ENCODE results near the gene SAP30.

Gene SAP30

GRCh38 chr4:173415885-173416653, 45.3 kb downstream of the SAP30 start:
- DNase-seq = no peak

- DNase-seq = no peak
Measured at GRCh38 chr4:173417833-173418232, 47.1 kb downstream of the SAP30 start.

GRCh38 chr4:173418639-173419038, 47.9 kb downstream of the SAP30 start:
- DNase-seq = no peak

- no peak for DNase-seq
Measured at GRCh38 chr4:173420324-173420752, 49.6 kb downstream of the SAP30 start.

- no peak for DNase-seq
Measured at GRCh38 chr4:173420801-173421200, 50.0 kb downstream of the SAP30 start.

- DNase-seq = no peak
Measured at GRCh38 chr4:173424899-173425805, 54.4 kb downstream of the SAP30 start.

GRCh38 chr4:173426064-173426463, 55.3 kb downstream of the SAP30 start:
- no peak for DNase-seq

Measured in 8988T (cell line).